Suprapubic skin (tissue), 3 donors: ENCODE data around the gene LIN7A.

ENCODE experiments used
- POLR2A ChIP-seq, 2 donors: fragments of 450-650 bp; IDR thresholded peaks; one replicate each; pipeline ENCODE4 v1.6.1; 2017; ENCODE audit warnings: antibody characterized with exemption in 2 of 2, mild to moderate bottlenecking in 2 of 2, moderate library complexity in 2 of 2
- TF ChIP-seq, protein P1 (sequence below), 2 donors: fragments of 200-600 bp in 1 of 2; fragments of 450-650 bp in 1 of 2; sonication (generic) in 1 of 2; IDR thresholded peaks; one replicate each; pipeline ENCODE4 v1.5.1; 2016 to 2019; ENCODE audit warnings: antibody characterized with exemption in 2 of 2, mild to moderate bottlenecking in 1 of 2, moderate library complexity in 1 of 2

DNA sequence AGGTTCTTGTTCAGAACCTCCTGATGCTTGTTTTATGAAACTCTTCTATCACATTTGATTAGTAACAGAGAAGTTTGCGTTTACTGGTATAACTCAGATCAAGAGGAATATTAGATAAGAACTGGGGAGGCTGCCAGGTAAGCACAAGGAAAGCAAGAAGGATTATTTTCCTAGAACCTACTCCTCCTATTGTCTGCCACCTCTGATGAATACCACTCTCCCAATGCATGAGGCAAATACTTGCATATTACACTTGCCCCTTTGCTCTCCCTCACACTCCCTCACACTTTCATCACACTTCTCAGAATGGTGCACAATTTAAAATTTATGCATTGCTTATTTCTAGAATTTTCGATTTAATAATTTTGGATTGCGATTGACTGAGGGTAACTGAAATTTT is 43.6 kb downstream of the LIN7A start:
- TF ChIP-seq, protein P1, sequence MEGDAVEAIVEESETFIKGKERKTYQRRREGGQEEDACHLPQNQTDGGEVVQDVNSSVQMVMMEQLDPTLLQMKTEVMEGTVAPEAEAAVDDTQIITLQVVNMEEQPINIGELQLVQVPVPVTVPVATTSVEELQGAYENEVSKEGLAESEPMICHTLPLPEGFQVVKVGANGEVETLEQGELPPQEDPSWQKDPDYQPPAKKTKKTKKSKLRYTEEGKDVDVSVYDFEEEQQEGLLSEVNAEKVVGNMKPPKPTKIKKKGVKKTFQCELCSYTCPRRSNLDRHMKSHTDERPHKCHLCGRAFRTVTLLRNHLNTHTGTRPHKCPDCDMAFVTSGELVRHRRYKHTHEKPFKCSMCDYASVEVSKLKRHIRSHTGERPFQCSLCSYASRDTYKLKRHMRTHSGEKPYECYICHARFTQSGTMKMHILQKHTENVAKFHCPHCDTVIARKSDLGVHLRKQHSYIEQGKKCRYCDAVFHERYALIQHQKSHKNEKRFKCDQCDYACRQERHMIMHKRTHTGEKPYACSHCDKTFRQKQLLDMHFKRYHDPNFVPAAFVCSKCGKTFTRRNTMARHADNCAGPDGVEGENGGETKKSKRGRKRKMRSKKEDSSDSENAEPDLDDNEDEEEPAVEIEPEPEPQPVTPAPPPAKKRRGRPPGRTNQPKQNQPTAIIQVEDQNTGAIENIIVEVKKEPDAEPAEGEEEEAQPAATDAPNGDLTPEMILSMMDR (IDR thresholded peaks at IDR 0.05), result no peak
- no peak for TF ChIP-seq POLR2A (IDR thresholded peaks at IDR 0.05)
